ENCODE results near the gene SLIT1. TPM values are rescaled to one million over a fixed set of nuclear protein-coding genes. Genes with fewer than 3 reads are reported as not detected.

SLIT1 gene
- total RNA-seq, 1 experiment from 2014 or later: not detected

DNA sequence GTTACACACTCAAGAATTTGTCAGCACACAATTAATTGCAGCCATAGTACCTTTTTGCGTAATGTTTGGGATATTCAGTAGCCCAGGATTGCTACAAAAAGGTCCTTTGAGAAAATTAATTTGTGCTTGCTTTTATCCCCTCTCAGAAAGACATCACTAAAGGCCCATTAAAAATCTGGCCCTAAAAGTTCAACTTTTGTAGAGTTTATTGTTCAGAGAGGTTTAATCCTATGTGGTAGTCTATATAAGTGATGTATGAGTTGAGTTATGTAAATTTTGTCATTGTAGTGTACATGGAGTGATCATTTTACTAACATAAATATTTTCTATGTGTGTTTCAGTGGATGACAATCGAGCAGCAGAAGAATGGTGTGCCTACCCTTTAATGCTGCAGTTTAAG, 227.7 kb downstream of the SLIT1 start:
- no peak overlapping the region for H3K4me3 Mint-ChIP-seq (ENCODE audit: unreplicated experiment)
- no peak overlapping the region for H3K27ac Mint-ChIP-seq (ENCODE audit: low read depth, unreplicated experiment)
- ChIA-PET CTCF (no interaction called here), POLR2A (interaction anchor here (1.1 to 1.2 kb wide), 2 partner anchors 15 to 17 kb away, joined by 3 read pairs; no protein-coding TSS in a partner anchor)
- intact Hi-C loops (cut with micrococcal nuclease): no loop called here
- TF ChIP-seq, protein P1, sequence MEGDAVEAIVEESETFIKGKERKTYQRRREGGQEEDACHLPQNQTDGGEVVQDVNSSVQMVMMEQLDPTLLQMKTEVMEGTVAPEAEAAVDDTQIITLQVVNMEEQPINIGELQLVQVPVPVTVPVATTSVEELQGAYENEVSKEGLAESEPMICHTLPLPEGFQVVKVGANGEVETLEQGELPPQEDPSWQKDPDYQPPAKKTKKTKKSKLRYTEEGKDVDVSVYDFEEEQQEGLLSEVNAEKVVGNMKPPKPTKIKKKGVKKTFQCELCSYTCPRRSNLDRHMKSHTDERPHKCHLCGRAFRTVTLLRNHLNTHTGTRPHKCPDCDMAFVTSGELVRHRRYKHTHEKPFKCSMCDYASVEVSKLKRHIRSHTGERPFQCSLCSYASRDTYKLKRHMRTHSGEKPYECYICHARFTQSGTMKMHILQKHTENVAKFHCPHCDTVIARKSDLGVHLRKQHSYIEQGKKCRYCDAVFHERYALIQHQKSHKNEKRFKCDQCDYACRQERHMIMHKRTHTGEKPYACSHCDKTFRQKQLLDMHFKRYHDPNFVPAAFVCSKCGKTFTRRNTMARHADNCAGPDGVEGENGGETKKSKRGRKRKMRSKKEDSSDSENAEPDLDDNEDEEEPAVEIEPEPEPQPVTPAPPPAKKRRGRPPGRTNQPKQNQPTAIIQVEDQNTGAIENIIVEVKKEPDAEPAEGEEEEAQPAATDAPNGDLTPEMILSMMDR (IDR thresholded peaks at IDR 0.05; ENCODE audit: unreplicated experiment): no peak
- peaks cover 44% of the 10 kb centered on the region for H3K36me3 Mint-ChIP-seq (ENCODE audit: insufficient read depth, unreplicated experiment)
- H3K27me3 Mint-ChIP-seq (ENCODE audit: insufficient read depth, unreplicated experiment): no peaks in the 10 kb centered on the region
- H3K9me3 Mint-ChIP-seq (ENCODE audit: unreplicated experiment): no peaks in the 10 kb centered on the region
- no TSS peak for BruUV-seq (replicated peaks)
- DNase-seq (ENCODE audit: unreplicated experiment): no peak
- H3K4me1 Mint-ChIP-seq (ENCODE audit: insufficient read depth, unreplicated experiment): no peaks in the 10 kb centered on the region

DNA sequence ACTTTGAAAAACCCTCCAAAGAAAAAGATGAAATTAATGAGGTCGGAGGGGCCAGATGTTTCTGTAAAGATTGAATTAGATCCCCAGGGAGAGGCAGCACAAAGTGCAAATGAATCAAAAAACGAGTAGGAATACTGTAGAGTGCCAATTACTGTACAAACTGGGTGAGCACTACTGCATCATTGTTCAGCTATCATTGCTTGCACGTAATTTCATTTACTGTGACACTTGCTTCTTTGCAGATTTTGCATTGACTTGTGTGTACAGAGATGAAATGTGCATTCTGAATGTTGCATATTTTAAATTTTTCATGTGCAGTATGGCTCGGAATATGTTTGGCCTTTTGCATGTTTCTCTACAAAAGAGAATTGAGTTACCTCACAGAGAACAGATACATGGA, 230.0 kb downstream of the SLIT1 start:
- Mint-ChIP-seq H3K36me3 (ENCODE audit: insufficient read depth, unreplicated experiment) (peaks cover 56% of the 10 kb centered on the region), H3K27ac (ENCODE audit: low read depth, unreplicated experiment) (no peak overlapping the region), H3K9me3 (ENCODE audit: unreplicated experiment) (no peaks in the 10 kb centered on the region), H3K4me1 (ENCODE audit: insufficient read depth, unreplicated experiment) (no peaks in the 10 kb centered on the region), H3K27me3 (ENCODE audit: insufficient read depth, unreplicated experiment) (no peaks in the 10 kb centered on the region), H3K4me3 (ENCODE audit: unreplicated experiment) (no peak overlapping the region)
- intact Hi-C loops (cut with micrococcal nuclease): no loop called here
- POLR2A ChIA-PET: no interaction called here
- DNase-seq (ENCODE audit: unreplicated experiment): no peak
- BruUV-seq (replicated peaks): no TSS peak
- TF ChIP-seq, protein P1 (IDR thresholded peaks at IDR 0.05; ENCODE audit: unreplicated experiment): no peak
- CTCF ChIA-PET: interaction anchor here (0.7 kb wide), 1 partner anchor 80 kb away, joined by 4 read pairs; no protein-coding TSS in a partner anchor

DNA sequence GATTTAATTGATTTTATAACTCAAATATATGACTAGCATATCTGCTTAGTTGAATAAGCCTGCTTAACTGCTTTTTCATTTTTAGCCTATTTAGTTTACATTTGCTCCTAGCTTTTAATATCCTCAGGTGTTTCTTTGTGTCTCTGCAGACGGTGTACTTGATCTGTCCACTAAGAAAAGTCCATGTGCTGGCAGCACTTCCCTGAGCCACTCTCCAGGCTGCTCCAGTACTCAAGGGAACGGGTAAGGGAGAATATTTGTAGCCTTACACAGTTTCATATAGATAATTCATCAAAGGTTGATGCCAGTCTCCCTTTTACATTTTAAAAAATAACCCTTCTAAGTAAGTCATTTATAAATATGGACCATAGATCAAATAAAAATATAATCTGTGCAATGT, 233.8 kb downstream of the SLIT1 start:
- CTCF ChIA-PET: interaction anchor here (0.6 kb wide), 1 partner anchor 310 kb away, joined by 3 read pairs; no protein-coding TSS in a partner anchor
- intact Hi-C loops (cut with micrococcal nuclease): no loop called here
- no peaks in the 10 kb centered on the region for H3K27me3 Mint-ChIP-seq (ENCODE audit: insufficient read depth, unreplicated experiment)
- H3K4me1 Mint-ChIP-seq (ENCODE audit: insufficient read depth, unreplicated experiment): no peaks in the 10 kb centered on the region
- DNase-seq (ENCODE audit: unreplicated experiment): no peak
- peaks cover 42% of the 10 kb centered on the region for H3K36me3 Mint-ChIP-seq (ENCODE audit: insufficient read depth, unreplicated experiment)
- BruUV-seq (replicated peaks): no TSS peak
- POLR2A ChIA-PET: no interaction called here
- TF ChIP-seq, protein P1 (IDR thresholded peaks at IDR 0.05; ENCODE audit: unreplicated experiment): no peak
- no peaks in the 10 kb centered on the region for H3K9me3 Mint-ChIP-seq (ENCODE audit: unreplicated experiment)
- H3K27ac Mint-ChIP-seq (ENCODE audit: low read depth, unreplicated experiment): peak overlapping the region; percentile 20
- H3K4me3 Mint-ChIP-seq (ENCODE audit: unreplicated experiment): no peak overlapping the region

DNA sequence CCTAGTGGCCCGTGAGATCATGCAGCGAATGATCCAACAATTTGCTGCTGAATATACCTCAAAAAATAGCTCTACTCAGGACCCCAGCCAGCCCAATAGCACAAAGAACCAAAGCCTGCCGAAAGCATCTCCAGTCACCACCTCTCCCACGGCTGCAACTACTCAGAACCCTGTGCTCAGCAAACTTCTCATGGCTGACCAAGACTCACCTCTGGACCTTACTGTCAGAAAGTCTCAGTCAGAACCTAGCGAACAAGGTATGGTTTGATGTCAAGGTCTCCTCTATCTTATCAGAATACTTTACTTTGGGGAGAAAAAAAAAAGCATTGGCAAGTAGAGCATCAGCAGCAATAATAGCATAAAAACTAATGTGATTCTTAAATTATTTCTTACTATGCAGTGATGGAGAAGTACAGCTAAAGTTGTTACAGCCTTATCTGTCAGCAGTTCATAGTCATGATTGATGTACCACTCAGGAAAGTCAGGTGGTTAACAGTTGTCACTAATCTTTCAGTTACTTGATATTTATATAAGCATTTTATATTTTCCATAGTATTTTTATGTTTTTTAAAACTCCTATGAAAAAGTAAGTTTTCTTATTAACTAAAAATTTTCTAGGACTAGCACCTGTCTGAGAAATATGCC, 236.6 kb downstream of the SLIT1 start:
- Mint-ChIP-seq H3K9me3 (ENCODE audit: unreplicated experiment) (no peaks in the 10 kb centered on the region), H3K36me3 (ENCODE audit: insufficient read depth, unreplicated experiment) (peaks cover 21% of the 10 kb centered on the region), H3K27me3 (ENCODE audit: insufficient read depth, unreplicated experiment) (no peaks in the 10 kb centered on the region), H3K4me1 (ENCODE audit: insufficient read depth, unreplicated experiment) (no peaks in the 10 kb centered on the region), H3K4me3 (ENCODE audit: unreplicated experiment) (no peak overlapping the region), H3K27ac (ENCODE audit: low read depth, unreplicated experiment) (no peak overlapping the region)
- no peak for DNase-seq (ENCODE audit: unreplicated experiment)
- TF ChIP-seq, protein P1 (IDR thresholded peaks at IDR 0.05; ENCODE audit: unreplicated experiment): no peak
- ChIA-PET POLR2A (no interaction called here), CTCF (interaction anchor here (0.7 kb wide), 1 partner anchor 267 kb away, joined by 3 read pairs; no protein-coding TSS in a partner anchor)
- intact Hi-C loops (cut with micrococcal nuclease): no loop called here
- BruUV-seq (replicated peaks): no TSS peak

Other genes starting within 250 kb of the SLIT1 start
- gene ARHGAP19, start 106.7 kb upstream of the SLIT1 start, total RNA-seq (2022): 10.6 and 11.7 TPM in 2 replicates
- gene FRAT1, start 133.3 kb upstream of the SLIT1 start, total RNA-seq (2022): 1.9 and 2.1 TPM in 2 replicates
- gene FRAT2, start 148.8 kb upstream of the SLIT1 start, total RNA-seq (2022): 9.0 and 11.4 TPM in 2 replicates
- gene RRP12, start 215.4 kb upstream of the SLIT1 start, total RNA-seq (2022): 66.1 and 86.7 TPM in 2 replicates
- gene PGAM1, start 240.2 kb upstream of the SLIT1 start, total RNA-seq (2022): 235 and 248 TPM in 2 replicates

Measured in MCF 10A (cell line).